Measurements from ENCODE around the gene ELK3. TPM values are rescaled to one million over a fixed set of nuclear protein-coding genes. Genes with fewer than 3 reads are reported as not detected.

ELK3 gene
- total RNA-seq, 1 experiment from 2014 or later = 0.45 TPM

GRCh38 chr12:96164951-96165811 lies 29.0 kb upstream of the ELK3 start:
- Histone ChIP-seq H3K36me3 (ENCODE audit: control insufficient read depth, insufficient read depth, low read length) (no peaks in the 10 kb centered on the region), H3K9me3 (no peaks in the 10 kb centered on the region), H3K4me3 (ENCODE audit: low read depth, low read length) (no peak overlapping the region), H3K27me3 (replicated peaks; ENCODE audit: control insufficient read depth, insufficient read depth, low read length) (no peaks in the 10 kb centered on the region; the same call in 1 of the 2 replicates), H3K4me1 (no peaks in the 10 kb centered on the region)
- Mint-ChIP-seq H3K4me3 (ENCODE audit: unreplicated experiment) (no peak overlapping the region), H3K9me3 (ENCODE audit: unreplicated experiment) (no peaks in the 10 kb centered on the region), H3K4me1 (ENCODE audit: low read depth, unreplicated experiment) (no peaks in the 10 kb centered on the region), H3K36me3 (ENCODE audit: insufficient read depth, unreplicated experiment) (no peaks in the 10 kb centered on the region), H3K27ac (ENCODE audit: unreplicated experiment) (no peak overlapping the region), H3K27me3 (ENCODE audit: insufficient read depth, unreplicated experiment) (no peaks in the 10 kb centered on the region)
- no peak for TF ChIP-seq CTCF (IDR thresholded peaks at IDR 0.05; ENCODE audit: insufficient read depth in 1 of 2, low read depth in 1 of 2, low read length in 1 of 2, severe bottlenecking in 1 of 2, unreplicated experiment in 1 of 2)
- ChIA-PET POLR2A (no interaction called here), CTCF (no interaction called here)
- no peak for DNase-seq
- intact Hi-C loops (cut with micrococcal nuclease; ENCODE audit: unreplicated experiment) = no loop called here
- BruUV-seq (replicated peaks) = no TSS peak

- DNase-seq = no peak
- no peaks in the 10 kb centered on the region; the same call in 1 of the 2 replicates for H3K27me3 ChIP-seq (replicated peaks; ENCODE audit: control insufficient read depth, insufficient read depth, low read length)
- no peaks in the 10 kb centered on the region for H3K4me1 Mint-ChIP-seq (ENCODE audit: low read depth, unreplicated experiment)
- no peaks in the 10 kb centered on the region for H3K36me3 ChIP-seq (ENCODE audit: control insufficient read depth, insufficient read depth, low read length)
- no peaks in the 10 kb centered on the region for H3K4me1 ChIP-seq
- ChIA-PET POLR2A (no interaction called here), CTCF (no interaction called here)
- intact Hi-C loops (cut with micrococcal nuclease; ENCODE audit: unreplicated experiment) = no loop called here
- H3K9me3 Mint-ChIP-seq (ENCODE audit: unreplicated experiment) = no peaks in the 10 kb centered on the region
- H3K9me3 ChIP-seq = no peaks in the 10 kb centered on the region
- no peak overlapping the region for H3K4me3 Mint-ChIP-seq (ENCODE audit: unreplicated experiment)
- peaks cover 2% of the 10 kb centered on the region for H3K27me3 Mint-ChIP-seq (ENCODE audit: insufficient read depth, unreplicated experiment)
- no peak overlapping the region for H3K4me3 ChIP-seq (ENCODE audit: low read depth, low read length)
- no peaks in the 10 kb centered on the region for H3K36me3 Mint-ChIP-seq (ENCODE audit: insufficient read depth, unreplicated experiment)
- no TSS peak for BruUV-seq (replicated peaks)
- no peak overlapping the region for H3K27ac Mint-ChIP-seq (ENCODE audit: unreplicated experiment)
- TF ChIP-seq CTCF (IDR thresholded peaks at IDR 0.05; ENCODE audit: insufficient read depth in 1 of 2, low read depth in 1 of 2, low read length in 1 of 2, severe bottlenecking in 1 of 2, unreplicated experiment in 1 of 2) = no peak
Measured at GRCh38 chr12:96166765-96167164, 27.4 kb upstream of the ELK3 start.

- Mint-ChIP-seq H3K4me1 (ENCODE audit: low read depth, unreplicated experiment) (no peaks in the 10 kb centered on the region), H3K27ac (ENCODE audit: unreplicated experiment) (no peak overlapping the region), H3K27me3 (ENCODE audit: insufficient read depth, unreplicated experiment) (peaks cover 7% of the 10 kb centered on the region), H3K36me3 (ENCODE audit: insufficient read depth, unreplicated experiment) (no peaks in the 10 kb centered on the region), H3K9me3 (ENCODE audit: unreplicated experiment) (no peaks in the 10 kb centered on the region), H3K4me3 (ENCODE audit: unreplicated experiment) (no peak overlapping the region)
- CTCF ChIA-PET = no interaction called here
- TF ChIP-seq CTCF (IDR thresholded peaks at IDR 0.05; ENCODE audit: insufficient read depth in 1 of 2, low read depth in 1 of 2, low read length in 1 of 2, severe bottlenecking in 1 of 2, unreplicated experiment in 1 of 2) = no peak
- H3K27me3 ChIP-seq (replicated peaks; ENCODE audit: control insufficient read depth, insufficient read depth, low read length) = no peaks in the 10 kb centered on the region
- H3K4me3 ChIP-seq (ENCODE audit: low read depth, low read length) = no peak overlapping the region
- no peak for DNase-seq
- POLR2A ChIA-PET = no interaction called here
- no peaks in the 10 kb centered on the region for H3K4me1 ChIP-seq
- H3K36me3 ChIP-seq (ENCODE audit: control insufficient read depth, insufficient read depth, low read length) = no peaks in the 10 kb centered on the region
- intact Hi-C loops (cut with micrococcal nuclease; ENCODE audit: unreplicated experiment) = no loop called here
- no peaks in the 10 kb centered on the region for H3K9me3 ChIP-seq
- BruUV-seq (replicated peaks) = no TSS peak
Measured at GRCh38 chr12:96167492-96167891, 26.7 kb upstream of the ELK3 start.

Data from Caco-2 (cell line).